ENCODE results near the gene PLEKHO1. TPM values are rescaled to one million over a fixed set of nuclear protein-coding genes. Genes with fewer than 3 reads are reported as not detected.

PLEKHO1 gene
- total and polyA plus RNA-seq, 4 donors: 41.6 to 88.0 (median 60.1) TPM

DNA sequence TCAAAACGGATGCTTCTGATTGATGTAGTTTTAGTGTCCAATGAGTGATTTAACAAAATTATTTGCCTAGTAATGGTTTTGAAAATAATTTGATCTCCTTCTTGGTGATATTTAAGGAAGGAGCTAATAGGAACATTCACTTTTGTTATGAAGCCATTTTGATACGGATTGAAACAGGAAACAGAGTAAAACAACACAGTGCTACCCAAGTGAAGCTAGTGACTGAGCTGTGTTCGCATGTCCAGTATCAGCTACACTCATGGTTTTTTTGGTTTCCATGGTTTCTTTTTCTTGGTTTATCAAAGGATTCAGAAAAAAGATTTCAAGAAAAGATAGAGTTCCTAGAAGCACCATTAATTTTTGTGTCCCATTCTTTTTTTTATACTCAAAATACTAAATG, 40.1 kb upstream of the PLEKHO1 start:
- H3K4me1 ChIP-seq (ENCODE audit: control insufficient read depth in 5 of 5, insufficient read depth in 5 of 5, low read length in 5 of 5): no peaks in the 10 kb centered on the region
- H3K27ac ChIP-seq (ENCODE audit: low read depth in 1 of 2, low read length in 1 of 2): no peak overlapping the region
- no peak overlapping the region for H3K9ac ChIP-seq (ENCODE audit: insufficient read depth in 1 of 2, low read length in 2 of 2)
- no peak for DNase-seq
- no peak overlapping the region for H3K4me3 ChIP-seq
- no peaks in the 10 kb centered on the region for H3K27me3 ChIP-seq (ENCODE audit: control insufficient read depth in 3 of 3, insufficient read depth in 3 of 3, low read length in 2 of 3)
- WGBS, 2 donors: 50 to 55% methylated on average over 3 of the region's 3 CpGs
- H3K9me3 ChIP-seq (ENCODE audit: control insufficient read depth in 4 of 4, insufficient read depth in 3 of 4, low read length in 3 of 4): no peaks in the 10 kb centered on the region
- H3K36me3 ChIP-seq (ENCODE audit: control insufficient read depth in 4 of 4, insufficient read depth in 4 of 4, low read length in 4 of 4): peaks cover 0 to 16% (median 8%) of the 10 kb centered on the region in 4 donors
- TF ChIP-seq, protein P1, sequence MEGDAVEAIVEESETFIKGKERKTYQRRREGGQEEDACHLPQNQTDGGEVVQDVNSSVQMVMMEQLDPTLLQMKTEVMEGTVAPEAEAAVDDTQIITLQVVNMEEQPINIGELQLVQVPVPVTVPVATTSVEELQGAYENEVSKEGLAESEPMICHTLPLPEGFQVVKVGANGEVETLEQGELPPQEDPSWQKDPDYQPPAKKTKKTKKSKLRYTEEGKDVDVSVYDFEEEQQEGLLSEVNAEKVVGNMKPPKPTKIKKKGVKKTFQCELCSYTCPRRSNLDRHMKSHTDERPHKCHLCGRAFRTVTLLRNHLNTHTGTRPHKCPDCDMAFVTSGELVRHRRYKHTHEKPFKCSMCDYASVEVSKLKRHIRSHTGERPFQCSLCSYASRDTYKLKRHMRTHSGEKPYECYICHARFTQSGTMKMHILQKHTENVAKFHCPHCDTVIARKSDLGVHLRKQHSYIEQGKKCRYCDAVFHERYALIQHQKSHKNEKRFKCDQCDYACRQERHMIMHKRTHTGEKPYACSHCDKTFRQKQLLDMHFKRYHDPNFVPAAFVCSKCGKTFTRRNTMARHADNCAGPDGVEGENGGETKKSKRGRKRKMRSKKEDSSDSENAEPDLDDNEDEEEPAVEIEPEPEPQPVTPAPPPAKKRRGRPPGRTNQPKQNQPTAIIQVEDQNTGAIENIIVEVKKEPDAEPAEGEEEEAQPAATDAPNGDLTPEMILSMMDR (IDR thresholded peaks at IDR 0.05; ENCODE audit: control extremely low read depth, extremely low read depth): no peak
- ATAC-seq (ENCODE audit: insufficient read depth, low FRiP score): no peak

DNA sequence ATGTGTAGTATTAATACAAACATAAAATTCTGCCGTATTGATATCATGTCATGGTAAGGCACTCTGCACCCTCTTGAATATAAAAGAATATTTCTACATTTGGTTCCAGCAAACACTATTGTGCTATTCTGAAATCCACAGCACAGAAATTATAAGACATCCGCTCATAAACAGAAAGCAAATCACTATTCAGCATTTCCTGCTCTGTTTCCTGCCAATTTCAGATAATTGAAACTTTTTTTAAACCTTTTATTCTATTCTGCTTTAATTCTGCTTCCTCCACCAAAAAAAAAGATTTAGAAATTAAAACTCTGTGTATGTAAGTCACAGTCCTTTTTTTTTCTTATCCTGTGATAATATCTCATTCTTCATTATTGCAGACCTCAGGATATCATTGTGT, 39.6 kb upstream of the PLEKHO1 start:
- DNase-seq (no peak), ATAC-seq (ENCODE audit: insufficient read depth, low FRiP score) (no peak)
- Histone ChIP-seq H3K27me3 (ENCODE audit: control insufficient read depth in 3 of 3, insufficient read depth in 3 of 3, low read length in 2 of 3) (no peaks in the 10 kb centered on the region), H3K9ac (ENCODE audit: insufficient read depth in 1 of 2, low read length in 2 of 2) (no peak overlapping the region), H3K36me3 (ENCODE audit: control insufficient read depth in 4 of 4, insufficient read depth in 4 of 4, low read length in 4 of 4) (peaks cover 0 to 20% (median 7%) of the 10 kb centered on the region in 4 donors), H3K4me1 (ENCODE audit: control insufficient read depth in 5 of 5, insufficient read depth in 5 of 5, low read length in 5 of 5) (no peaks in the 10 kb centered on the region), H3K9me3 (ENCODE audit: control insufficient read depth in 4 of 4, insufficient read depth in 3 of 4, low read length in 3 of 4) (no peaks in the 10 kb centered on the region), H3K27ac (ENCODE audit: low read depth in 1 of 2, low read length in 1 of 2) (no peak overlapping the region), H3K4me3 (no peak overlapping the region)
- TF ChIP-seq, protein P1 (IDR thresholded peaks at IDR 0.05; ENCODE audit: control extremely low read depth, extremely low read depth): no peak
- WGBS, 2 donors: 42 to 47% methylated on average over 2 of the region's 2 CpGs

DNA sequence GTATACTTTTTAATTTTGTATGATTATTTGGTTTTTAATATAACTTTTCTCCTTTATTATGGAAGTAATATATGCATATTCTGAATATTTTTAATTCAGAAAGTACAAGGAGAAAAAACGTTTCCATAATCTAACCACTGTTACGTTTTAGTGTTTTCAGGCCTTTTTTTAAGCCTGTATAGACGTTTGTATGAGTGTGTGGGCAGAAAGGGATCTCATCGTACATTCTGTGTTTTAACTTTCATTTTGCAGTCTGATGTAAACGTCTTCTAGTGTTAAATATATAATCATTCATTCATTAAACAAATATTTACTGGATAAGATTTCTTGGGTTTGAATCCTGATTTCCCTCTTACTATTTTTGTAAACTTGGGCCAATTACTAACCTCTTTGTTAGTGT, 38.0 kb upstream of the PLEKHO1 start:
- H3K36me3 ChIP-seq (ENCODE audit: control insufficient read depth in 4 of 4, insufficient read depth in 4 of 4, low read length in 4 of 4): peaks cover 0 to 21% (median 6%) of the 10 kb centered on the region in 4 donors
- ATAC-seq (ENCODE audit: insufficient read depth, low FRiP score): no peak
- TF ChIP-seq, protein P1 (IDR thresholded peaks at IDR 0.05; ENCODE audit: control extremely low read depth, extremely low read depth): no peak
- WGBS, 2 donors: 62 to 82% methylated on average over 5 of the region's 5 CpGs
- no peak overlapping the region for H3K9ac ChIP-seq (ENCODE audit: insufficient read depth in 1 of 2, low read length in 2 of 2)
- H3K9me3 ChIP-seq (ENCODE audit: control insufficient read depth in 4 of 4, insufficient read depth in 3 of 4, low read length in 3 of 4): peaks cover 0 to 7% (median 0%) of the 10 kb centered on the region in 4 donors
- H3K27me3 ChIP-seq (ENCODE audit: control insufficient read depth in 3 of 3, insufficient read depth in 3 of 3, low read length in 2 of 3): no peaks in the 10 kb centered on the region
- no peaks in the 10 kb centered on the region for H3K4me1 ChIP-seq (ENCODE audit: control insufficient read depth in 5 of 5, insufficient read depth in 5 of 5, low read length in 5 of 5)
- DNase-seq: no peak
- H3K27ac ChIP-seq (ENCODE audit: low read depth in 1 of 2, low read length in 1 of 2): no peak overlapping the region
- H3K4me3 ChIP-seq: no peak overlapping the region

DNA sequence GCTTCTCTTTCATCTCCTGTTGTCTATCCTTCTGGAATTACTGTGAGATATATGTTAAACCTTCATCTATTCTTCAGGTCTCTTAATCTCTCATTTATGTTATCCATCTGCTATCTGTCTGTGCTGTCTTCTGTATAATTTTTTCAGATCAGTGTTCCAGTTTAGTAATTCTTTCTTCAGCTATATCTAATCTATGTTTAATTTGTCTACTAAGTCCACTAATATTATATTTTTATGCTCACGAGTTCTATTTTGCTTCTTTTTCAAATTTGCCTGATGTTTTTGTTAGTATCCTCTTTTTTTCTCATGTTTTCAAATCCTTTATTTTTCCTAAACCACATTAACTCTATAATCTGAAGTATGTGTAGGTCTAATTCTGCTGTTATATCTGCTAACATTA, 34.6 kb upstream of the PLEKHO1 start:
- DNase-seq (no peak), ATAC-seq (ENCODE audit: insufficient read depth, low FRiP score) (no peak)
- TF ChIP-seq, protein P1 (IDR thresholded peaks at IDR 0.05; ENCODE audit: control extremely low read depth, extremely low read depth): no peak
- H3K27me3 ChIP-seq (ENCODE audit: control insufficient read depth in 3 of 3, insufficient read depth in 3 of 3, low read length in 2 of 3): no peaks in the 10 kb centered on the region
- no peak overlapping the region for H3K4me3 ChIP-seq
- peaks cover 0 to 21% (median 6%) of the 10 kb centered on the region in 4 donors for H3K36me3 ChIP-seq (ENCODE audit: control insufficient read depth in 4 of 4, insufficient read depth in 4 of 4, low read length in 4 of 4)
- 98 to 100% methylated on average over 1 of the region's 1 CpG for WGBS, 2 donors
- peaks cover 0 to 7% (median 0%) of the 10 kb centered on the region in 4 donors for H3K9me3 ChIP-seq (ENCODE audit: control insufficient read depth in 4 of 4, insufficient read depth in 3 of 4, low read length in 3 of 4)
- no peak overlapping the region for H3K27ac ChIP-seq (ENCODE audit: low read depth in 1 of 2, low read length in 1 of 2)
- peaks cover 0 to 2% (median 0%) of the 10 kb centered on the region in 5 donors for H3K4me1 ChIP-seq (ENCODE audit: control insufficient read depth in 5 of 5, insufficient read depth in 5 of 5, low read length in 5 of 5)
- no peak overlapping the region for H3K9ac ChIP-seq (ENCODE audit: insufficient read depth in 1 of 2, low read length in 2 of 2)
